ENCODE measurements around the gene CALR3.

CALR3 gene

DNA sequence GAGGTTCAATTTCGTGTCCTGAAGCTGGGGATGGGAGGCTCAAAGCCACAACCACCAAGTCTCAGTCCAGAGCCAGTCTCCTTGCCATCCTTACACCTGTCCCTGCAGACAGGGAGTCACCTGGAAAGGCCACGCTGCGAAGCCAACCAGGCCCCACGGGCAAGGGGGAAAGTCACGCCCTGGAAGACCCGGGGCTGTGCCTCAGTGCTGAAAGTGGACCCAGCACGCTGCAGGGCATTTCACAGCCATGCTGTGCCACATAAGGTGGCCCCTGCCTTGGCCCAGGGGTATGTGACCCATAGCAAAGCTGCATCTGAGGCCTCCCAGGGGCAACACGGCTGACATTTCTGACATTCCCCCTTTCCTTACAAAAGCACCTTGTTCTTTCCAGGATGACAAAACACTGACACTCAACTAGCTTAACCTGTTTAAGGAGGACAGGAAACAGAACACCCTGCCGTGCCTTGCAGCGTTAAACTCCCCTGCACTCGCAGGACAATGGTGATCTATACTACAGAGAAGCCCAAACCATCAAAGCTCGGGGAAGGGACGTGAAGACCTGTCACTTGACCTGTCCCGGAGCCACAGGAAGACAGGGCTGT is 31.5 kb upstream of the CALR3 start:
- Histone ChIP-seq H2BK5ac (ENCODE audit: low read length) (no peak overlapping the region), H3K79me1 (ENCODE audit: low read depth, low read length) (peaks cover 15% of the 10 kb centered on the region), H3K27ac (replicated peaks; ENCODE audit: low read length) (no peak overlapping the region), H2AFZ (ENCODE audit: low read length) (no peak overlapping the region), H3K4me1 (ENCODE audit: control insufficient read depth in 2 of 2, insufficient read depth in 1 of 2, low read depth in 1 of 2, low read length in 2 of 2) (no peaks in the 10 kb centered on the region), H3K27me3 (ENCODE audit: control insufficient read depth in 3 of 3, insufficient read depth in 3 of 3, low read depth in 1 of 3, low read length in 3 of 3) (no peaks in the 10 kb centered on the region), H2BK15ac (ENCODE audit: low read length) (no peak overlapping the region), H2BK120ac (ENCODE audit: low read depth, low read length) (no peak overlapping the region), H3K9me3 (replicated peaks in 1 of 2; ENCODE audit: control insufficient read depth in 2 of 2, insufficient read depth in 1 of 2, low read depth in 1 of 2, low read length in 2 of 2) (peaks cover 0 to 2% of the 10 kb centered on the region in 2 donors), H3K23ac (ENCODE audit: low read depth, low read length, poor library complexity) (no peak overlapping the region), H3K9ac (ENCODE audit: low read depth, low read length, poor library complexity) (peak overlapping the region; percentile 78), H3K4me2 (ENCODE audit: insufficient read depth, low read length, poor library complexity, severe bottlenecking) (no peak overlapping the region), H3K4ac (ENCODE audit: low read length) (no peak overlapping the region), H3K4me3 (ENCODE audit: low read length in 2 of 2) (peak overlapping the region in 1 of 2 donors; percentile 14), H3K14ac (ENCODE audit: low read length) (no peak overlapping the region), H3K36me3 (replicated peaks in 1 of 2; ENCODE audit: control insufficient read depth in 2 of 2, insufficient read depth in 2 of 2, low read length in 2 of 2) (peaks cover 81 to 99% of the 10 kb centered on the region in 2 donors), H3K18ac (ENCODE audit: low read length) (no peak overlapping the region), H4K8ac (ENCODE audit: low read depth, low read length) (no peak overlapping the region), H2BK12ac (ENCODE audit: low read length) (no peak overlapping the region), H2AK5ac (ENCODE audit: low read depth, low read length) (no peak overlapping the region), H4K91ac (ENCODE audit: low read depth, low read length, poor library complexity) (no peak overlapping the region)
- WGBS, 2 donors (ENCODE audit: extremely low coverage in 2 of 2, insufficient read length in 2 of 2, insufficient replicate concordance in 1 of 2): no CpG with 5 or more reads among the region's 14 CpGs
- no peak for DNase-seq (ENCODE audit: low spot score)

DNA sequence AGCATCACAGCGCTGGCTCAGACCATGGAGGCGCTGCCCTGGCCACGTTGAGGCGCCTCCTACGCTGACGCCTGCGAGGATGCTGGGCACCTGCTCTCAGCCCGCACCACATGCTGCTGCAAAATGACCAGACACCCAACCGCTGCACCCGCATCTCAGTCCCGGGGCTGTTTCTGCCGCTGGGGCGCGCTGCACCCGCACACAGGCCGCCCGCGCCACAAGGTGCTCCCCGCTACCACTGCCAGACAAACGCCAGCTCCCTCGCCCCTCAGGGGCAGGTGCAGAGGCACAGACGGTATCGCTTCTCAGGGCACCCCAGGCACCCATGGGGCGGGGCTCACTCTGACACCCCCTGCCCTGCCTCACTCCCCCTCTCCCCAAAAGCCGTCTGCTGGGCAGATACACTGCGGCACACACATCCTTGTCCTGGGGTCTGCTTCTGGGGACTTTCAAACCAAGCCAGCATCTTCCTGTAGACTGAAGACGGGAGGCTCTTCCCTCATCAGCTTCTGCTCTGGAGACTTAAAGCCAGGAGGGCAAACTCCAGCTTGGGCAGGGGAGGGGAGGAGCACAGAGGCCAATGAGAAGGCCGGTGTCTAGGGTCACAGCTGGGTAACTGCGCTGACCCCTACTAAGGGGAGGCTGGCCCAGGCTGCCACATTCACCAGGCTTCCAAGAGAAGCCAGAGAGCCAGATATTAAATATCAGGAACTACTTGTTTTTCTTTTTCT is 29.9 kb upstream of the CALR3 start:
- no peak overlapping the region for H2BK15ac ChIP-seq (ENCODE audit: low read length)
- H2AK5ac ChIP-seq (ENCODE audit: low read depth, low read length): no peak overlapping the region
- H3K9ac ChIP-seq (ENCODE audit: low read depth, low read length, poor library complexity): peak overlapping the region; percentile 44
- H4K91ac ChIP-seq (ENCODE audit: low read depth, low read length, poor library complexity): no peak overlapping the region
- H3K14ac ChIP-seq (ENCODE audit: low read length): peak overlapping the region; percentile 31
- H3K4me1 ChIP-seq (ENCODE audit: control insufficient read depth in 2 of 2, insufficient read depth in 1 of 2, low read depth in 1 of 2, low read length in 2 of 2): no peaks in the 10 kb centered on the region
- H3K27me3 ChIP-seq (ENCODE audit: control insufficient read depth in 3 of 3, insufficient read depth in 3 of 3, low read depth in 1 of 3, low read length in 3 of 3): no peaks in the 10 kb centered on the region
- H2BK12ac ChIP-seq (ENCODE audit: low read length): no peak overlapping the region
- no peak overlapping the region for H3K23ac ChIP-seq (ENCODE audit: low read depth, low read length, poor library complexity)
- H3K4ac ChIP-seq (ENCODE audit: low read length): no peak overlapping the region
- no peak overlapping the region for H3K4me2 ChIP-seq (ENCODE audit: insufficient read depth, low read length, poor library complexity, severe bottlenecking)
- no peak overlapping the region for H2BK5ac ChIP-seq (ENCODE audit: low read length)
- no peak for DNase-seq (ENCODE audit: low spot score)
- H2AFZ ChIP-seq (ENCODE audit: low read length): no peak overlapping the region
- H3K79me1 ChIP-seq (ENCODE audit: low read depth, low read length): peaks cover 15% of the 10 kb centered on the region
- H3K18ac ChIP-seq (ENCODE audit: low read length): no peak overlapping the region
- H4K8ac ChIP-seq (ENCODE audit: low read depth, low read length): no peak overlapping the region
- no peak overlapping the region for H3K4me3 ChIP-seq (ENCODE audit: low read length in 2 of 2)
- no CpG with 5 or more reads among the region's 29 CpGs for WGBS, 2 donors (ENCODE audit: extremely low coverage in 2 of 2, insufficient read length in 2 of 2, insufficient replicate concordance in 1 of 2)
- H3K36me3 ChIP-seq (replicated peaks in 1 of 2; ENCODE audit: control insufficient read depth in 2 of 2, insufficient read depth in 2 of 2, low read length in 2 of 2): peaks cover 78 to 97% of the 10 kb centered on the region in 2 donors
- H3K27ac ChIP-seq (replicated peaks; ENCODE audit: low read length): no peak overlapping the region
- peaks cover 0 to 2% of the 10 kb centered on the region in 2 donors for H3K9me3 ChIP-seq (replicated peaks in 1 of 2; ENCODE audit: control insufficient read depth in 2 of 2, insufficient read depth in 1 of 2, low read depth in 1 of 2, low read length in 2 of 2)
- H2BK120ac ChIP-seq (ENCODE audit: low read depth, low read length): no peak overlapping the region

DNA sequence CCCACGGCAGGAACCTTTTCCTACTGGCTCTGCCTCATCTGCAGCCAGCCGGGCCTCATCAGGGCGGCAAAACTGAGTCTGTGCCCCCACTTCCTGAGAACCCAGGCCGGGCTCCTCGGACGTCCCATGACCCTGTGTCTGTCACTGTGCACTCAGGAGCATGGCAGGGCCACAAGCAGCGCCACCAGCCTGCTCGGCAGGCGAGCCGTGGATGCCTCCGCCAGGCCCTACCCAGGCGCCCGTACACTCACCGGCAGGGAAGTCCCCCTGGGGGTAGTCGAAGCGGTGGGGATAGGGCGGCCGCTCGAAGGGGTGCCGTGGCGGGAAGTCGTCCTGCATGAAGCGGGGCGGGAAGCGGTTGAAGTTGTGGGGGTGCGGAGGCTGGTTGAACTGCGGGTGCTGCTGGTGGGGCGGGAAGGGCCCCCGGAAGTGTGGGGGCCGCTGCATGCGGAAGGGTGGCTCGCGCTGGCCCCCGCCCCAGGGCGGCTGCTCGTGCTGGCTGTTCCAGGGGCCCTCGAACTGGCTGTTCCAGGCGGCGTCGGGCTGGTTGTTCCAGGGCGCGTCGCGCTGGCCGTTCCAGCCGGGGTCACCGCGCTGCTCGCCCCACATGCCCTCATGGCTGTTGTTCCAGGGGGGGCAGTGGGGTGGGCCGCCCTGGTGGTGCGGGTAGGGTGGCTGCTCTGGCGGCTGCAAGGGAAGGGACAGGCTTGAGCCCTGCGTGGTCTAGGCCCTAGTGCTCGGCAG is 29.2 kb upstream of the CALR3 start:
- H4K91ac ChIP-seq (ENCODE audit: low read depth, low read length, poor library complexity): no peak overlapping the region
- H3K4ac ChIP-seq (ENCODE audit: low read length): no peak overlapping the region
- no peak overlapping the region for H2AFZ ChIP-seq (ENCODE audit: low read length)
- no peak overlapping the region for H2BK5ac ChIP-seq (ENCODE audit: low read length)
- H3K4me2 ChIP-seq (ENCODE audit: insufficient read depth, low read length, poor library complexity, severe bottlenecking): no peak overlapping the region
- peaks cover 0 to 2% of the 10 kb centered on the region in 2 donors for H3K9me3 ChIP-seq (replicated peaks in 1 of 2; ENCODE audit: control insufficient read depth in 2 of 2, insufficient read depth in 1 of 2, low read depth in 1 of 2, low read length in 2 of 2)
- H3K4me1 ChIP-seq (ENCODE audit: control insufficient read depth in 2 of 2, insufficient read depth in 1 of 2, low read depth in 1 of 2, low read length in 2 of 2): no peaks in the 10 kb centered on the region
- no peak overlapping the region for H2BK120ac ChIP-seq (ENCODE audit: low read depth, low read length)
- peak overlapping the region; percentile 44 for H3K9ac ChIP-seq (ENCODE audit: low read depth, low read length, poor library complexity)
- no peak overlapping the region for H2AK5ac ChIP-seq (ENCODE audit: low read depth, low read length)
- H3K79me1 ChIP-seq (ENCODE audit: low read depth, low read length): peaks cover 16% of the 10 kb centered on the region
- H2BK12ac ChIP-seq (ENCODE audit: low read length): no peak overlapping the region
- no CpG with 5 or more reads among the region's 54 CpGs for WGBS, 2 donors (ENCODE audit: extremely low coverage in 2 of 2, insufficient read length in 2 of 2, insufficient replicate concordance in 1 of 2)
- no peak overlapping the region for H3K14ac ChIP-seq (ENCODE audit: low read length)
- H3K27ac ChIP-seq (replicated peaks; ENCODE audit: low read length): no peak overlapping the region
- H3K4me3 ChIP-seq (ENCODE audit: low read length in 2 of 2): no peak overlapping the region
- DNase-seq (ENCODE audit: low spot score): no peak
- peaks cover 77 to 97% of the 10 kb centered on the region in 2 donors for H3K36me3 ChIP-seq (replicated peaks in 1 of 2; ENCODE audit: control insufficient read depth in 2 of 2, insufficient read depth in 2 of 2, low read length in 2 of 2)
- no peaks in the 10 kb centered on the region for H3K27me3 ChIP-seq (ENCODE audit: control insufficient read depth in 3 of 3, insufficient read depth in 3 of 3, low read depth in 1 of 3, low read length in 3 of 3)
- H3K18ac ChIP-seq (ENCODE audit: low read length): no peak overlapping the region
- no peak overlapping the region for H2BK15ac ChIP-seq (ENCODE audit: low read length)
- H4K8ac ChIP-seq (ENCODE audit: low read depth, low read length): no peak overlapping the region
- H3K23ac ChIP-seq (ENCODE audit: low read depth, low read length, poor library complexity): no peak overlapping the region
